HCT116 (cell line): ENCODE results near the gene MAP2K1.

Experiments used
- CEBPB ChIP-seq: IDR thresholded peaks from 2 replicates; pipeline ENCODE4 v1.6.1; 2012; ENCODE audit warnings: low read depth
- CTCF ChIP-seq, 3 experiments: fragments of 200-600 bp in 1 of 3; sonication (generic) in 1 of 3; IDR thresholded peaks in 2 of 3; conservative IDR thresholded peaks in 1 of 3; 2 replicates each; pipeline ENCODE4 v1.5.1; 2012 to 2017; ENCODE audit warnings: low read depth in 2 of 3, low read length in 2 of 3, antibody characterized with exemption in 1 of 3, borderline replicate concordance in 1 of 3, control low read depth in 1 of 3, mild to moderate bottlenecking in 1 of 3, mixed read lengths in 1 of 3, mixed run types in 1 of 3, moderate library complexity in 1 of 3; ENCODE audit not compliant: insufficient read depth in 1 of 3
- EGR1 ChIP-seq: IDR thresholded peaks from 2 replicates; pipeline ENCODE4 v1.6.1; 2012; ENCODE audit warnings: low read depth
- EZH2 ChIP-seq: fragments of 200-600 bp; sonication (generic); IDR thresholded peaks from 2 replicates; pipeline ENCODE4 v1.6.1; 2017; ENCODE audit warnings: antibody characterized with exemption, mixed run types
- POLR2A ChIP-seq: IDR thresholded peaks from 2 replicates; pipeline ENCODE4 v1.7.0; 2011; ENCODE audit warnings: borderline replicate concordance; ENCODE audit not compliant: insufficient read depth, insufficient read length; ENCODE audit errors: extremely low read depth
- POLR2AphosphoS5 ChIP-seq: IDR thresholded peaks from 2 replicates; pipeline ENCODE4 v1.6.1; 2011; ENCODE audit warnings: mild to moderate bottlenecking, low read depth, low read length, moderate library complexity
- TCF7L2 ChIP-seq: IDR thresholded peaks from 2 replicates; pipeline ENCODE4 v1.7.0; 2011; ENCODE audit warnings: borderline replicate concordance, inconsistent platforms; ENCODE audit not compliant: insufficient read depth, insufficient read length; ENCODE audit errors: extremely low read depth
- TF ChIP-seq, protein P1 (sequence below): IDR thresholded peaks from 2 replicates; pipeline ENCODE4 v1.6.1; 2011; ENCODE audit warnings: mild to moderate bottlenecking, low read length, moderate library complexity; ENCODE audit not compliant: insufficient replicate concordance; ENCODE audit errors: extremely low read depth

DNA sequence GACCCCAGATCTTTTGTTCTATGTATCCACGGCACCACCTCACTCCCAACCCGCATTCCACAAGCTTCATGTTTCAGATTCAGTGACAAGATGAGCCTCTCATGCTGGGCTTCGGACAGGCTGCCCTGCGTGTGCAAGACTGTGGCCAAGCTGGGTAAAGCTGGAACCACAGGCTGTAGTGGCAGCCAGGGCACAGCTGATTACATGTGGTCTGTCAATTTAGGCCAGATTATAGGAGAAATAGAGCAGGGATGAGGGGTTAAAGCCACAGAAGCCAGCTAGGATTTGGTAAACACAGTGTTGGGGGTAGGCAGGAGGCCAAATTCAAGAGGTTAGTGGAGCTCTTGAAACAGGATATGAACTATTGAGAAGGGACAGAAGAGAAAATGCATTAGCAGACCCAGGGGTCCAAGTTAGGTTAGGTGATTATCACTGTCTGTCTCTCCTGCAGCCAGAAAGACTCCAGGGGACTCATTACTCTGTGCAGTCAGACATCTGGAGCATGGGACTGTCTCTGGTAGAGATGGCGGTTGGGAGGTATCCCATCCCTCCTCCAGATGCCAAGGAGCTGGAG, 97.9 kb downstream of the MAP2K1 start:
- TF ChIP-seq CTCF (IDR thresholded peaks at IDR 0.05 in 2 of 3, conservative IDR thresholded peaks at IDR 0.05 in 1 of 3; ENCODE audit: borderline replicate concordance in 1 of 3, insufficient read depth in 1 of 3, low read depth in 2 of 3, low read length in 2 of 3), result no peak
- no peak for TF ChIP-seq POLR2AphosphoS5
- no peak for TF ChIP-seq POLR2A
- no peak for TF ChIP-seq TCF7L2
- TF ChIP-seq EZH2, result no peak
- TF ChIP-seq, protein P1, sequence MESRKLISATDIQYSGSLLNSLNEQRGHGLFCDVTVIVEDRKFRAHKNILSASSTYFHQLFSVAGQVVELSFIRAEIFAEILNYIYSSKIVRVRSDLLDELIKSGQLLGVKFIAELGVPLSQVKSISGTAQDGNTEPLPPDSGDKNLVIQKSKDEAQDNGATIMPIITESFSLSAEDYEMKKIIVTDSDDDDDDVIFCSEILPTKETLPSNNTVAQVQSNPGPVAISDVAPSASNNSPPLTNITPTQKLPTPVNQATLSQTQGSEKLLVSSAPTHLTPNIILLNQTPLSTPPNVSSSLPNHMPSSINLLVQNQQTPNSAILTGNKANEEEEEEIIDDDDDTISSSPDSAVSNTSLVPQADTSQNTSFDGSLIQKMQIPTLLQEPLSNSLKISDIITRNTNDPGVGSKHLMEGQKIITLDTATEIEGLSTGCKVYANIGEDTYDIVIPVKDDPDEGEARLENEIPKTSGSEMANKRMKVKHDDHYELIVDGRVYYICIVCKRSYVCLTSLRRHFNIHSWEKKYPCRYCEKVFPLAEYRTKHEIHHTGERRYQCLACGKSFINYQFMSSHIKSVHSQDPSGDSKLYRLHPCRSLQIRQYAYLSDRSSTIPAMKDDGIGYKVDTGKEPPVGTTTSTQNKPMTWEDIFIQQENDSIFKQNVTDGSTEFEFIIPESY, result no peak
- no peak for TF ChIP-seq CEBPB
- TF ChIP-seq EGR1, result no peak
